Activated CD8-positive, alpha-beta memory T cell treated with anti-CD3 and anti-CD28 coated beads, Interleukin-2, amount 50 U/mL, for 24 hours (primary cell): Measurements from ENCODE around the gene CAPZB.
A peak's percentile ranks its signal among the peaks of the same experiment; 100 is the strongest.

Source experiments
- DNase-seq: peaks from one replicate; pipeline ENCODE4 v3.0.0-alpha.2; 2020; ENCODE audit errors: extremely low read depth

Gene CAPZB

DNA sequence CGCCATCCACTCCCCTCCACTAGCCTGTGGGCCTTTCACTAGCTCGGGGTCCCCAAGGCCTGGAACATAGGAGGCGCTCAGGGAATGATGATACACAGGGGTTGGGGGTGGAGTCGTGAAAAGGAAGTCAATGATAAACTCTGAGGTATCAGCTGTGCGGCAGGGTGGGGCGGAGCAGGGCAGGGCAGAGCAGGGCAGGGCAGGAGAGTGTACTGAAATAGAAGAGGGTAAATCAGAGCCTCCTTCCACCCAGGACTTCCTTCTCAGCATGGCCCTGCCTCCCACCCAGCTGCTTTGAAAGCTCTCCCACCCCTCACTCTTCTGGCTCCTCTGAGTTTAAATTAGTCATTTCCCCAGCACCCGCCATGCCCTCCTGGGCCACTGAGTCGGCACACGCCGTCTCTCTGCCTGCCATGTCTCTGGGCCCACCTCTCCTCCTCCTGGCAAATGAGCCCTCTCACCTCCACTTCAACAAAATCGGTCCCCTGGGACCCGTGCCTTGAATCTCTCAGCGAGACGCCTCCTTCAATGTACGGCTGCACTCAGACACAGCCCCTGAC, 16.9 kb downstream of the CAPZB start:
- DNase-seq: peak; percentile 46

DNA sequence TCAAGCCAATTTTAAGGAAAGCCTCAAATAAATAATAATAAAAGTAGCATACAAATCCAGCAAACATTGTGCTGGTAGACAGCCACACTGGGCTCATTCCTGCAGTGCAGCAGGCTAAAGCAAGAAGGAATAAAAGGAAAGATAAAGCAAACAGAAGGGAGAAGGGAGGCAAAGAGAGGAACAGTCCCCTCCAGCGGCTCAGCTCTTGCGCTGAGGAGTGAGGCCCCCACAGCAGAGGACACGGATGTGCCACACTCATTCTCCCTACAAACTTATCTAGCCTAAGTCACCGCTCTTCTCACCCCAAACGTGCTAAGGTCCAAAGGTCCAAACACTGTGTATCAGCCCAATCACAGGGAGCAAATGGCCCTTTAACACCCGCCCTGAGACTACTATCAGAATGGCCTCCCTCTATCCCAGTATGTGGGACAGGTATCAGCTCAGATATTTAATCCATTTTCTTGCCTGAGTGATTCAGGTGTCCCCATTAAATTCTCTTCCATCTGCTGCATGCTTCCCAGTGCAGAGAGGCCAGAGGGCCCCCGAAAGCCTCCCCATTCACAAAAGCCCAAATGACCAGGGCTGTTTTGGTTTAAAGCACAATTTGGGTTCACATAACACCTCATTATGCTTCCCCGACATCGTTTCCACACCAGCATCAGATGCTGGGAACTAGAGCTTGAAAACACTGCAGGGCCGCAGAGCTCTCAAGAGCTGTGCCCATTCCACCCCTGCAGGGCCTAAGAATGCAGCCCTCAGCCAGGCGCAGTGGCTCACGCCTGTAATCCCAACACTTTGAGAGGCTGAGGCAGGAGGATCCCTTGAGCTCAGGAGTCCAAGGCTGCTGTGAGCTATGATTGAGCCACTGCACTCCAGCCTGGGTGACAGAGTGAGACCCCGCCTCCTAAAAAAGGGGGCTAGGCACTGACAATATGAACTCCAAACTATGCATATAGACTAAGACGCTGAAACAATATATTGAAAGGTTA, 17.8 kb downstream of the CAPZB start:
- DNase-seq: no peak

DNA sequence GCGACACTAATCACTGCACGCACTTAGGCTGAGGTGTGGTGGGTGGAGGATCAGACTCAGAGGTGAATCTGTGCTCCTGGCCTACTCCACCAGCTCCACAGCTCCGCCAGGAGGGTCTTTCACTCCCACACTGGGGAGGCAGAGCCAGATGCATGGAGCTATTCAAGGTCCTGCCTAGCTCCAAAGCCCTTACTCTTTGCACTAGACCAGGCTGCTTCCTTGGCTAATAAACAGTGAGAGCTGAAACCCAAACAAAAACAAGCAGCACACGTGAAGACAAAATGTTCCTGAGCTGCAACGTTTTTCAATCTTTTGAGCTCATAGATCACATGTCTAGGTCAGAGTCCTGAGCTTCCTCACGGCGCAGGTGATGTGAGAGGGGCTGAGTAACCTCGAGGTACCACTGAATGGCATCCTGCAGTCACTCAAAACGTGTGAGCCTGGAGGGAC, 19.2 kb downstream of the CAPZB start:
- DNase-seq: no peak

DNA sequence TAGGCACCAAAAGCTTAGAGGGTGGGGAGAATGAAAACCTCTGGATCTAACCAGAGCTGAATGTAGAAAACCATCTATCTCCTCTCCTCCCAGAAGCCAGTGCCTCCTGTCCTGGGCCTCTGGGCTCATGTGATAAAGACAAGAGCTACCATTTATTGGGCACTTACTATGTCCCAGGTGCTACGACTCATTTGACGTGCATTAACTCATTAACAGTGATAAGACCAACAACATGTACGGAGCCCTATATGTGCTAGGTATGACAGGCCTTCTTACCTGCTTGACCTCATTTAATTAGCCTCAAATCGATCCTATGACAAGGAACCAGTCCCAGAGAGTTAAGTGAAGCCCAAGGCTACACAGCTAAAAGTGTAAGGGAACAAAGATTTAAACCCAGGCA, 19.7 kb downstream of the CAPZB start:
- DNase-seq: no peak

DNA sequence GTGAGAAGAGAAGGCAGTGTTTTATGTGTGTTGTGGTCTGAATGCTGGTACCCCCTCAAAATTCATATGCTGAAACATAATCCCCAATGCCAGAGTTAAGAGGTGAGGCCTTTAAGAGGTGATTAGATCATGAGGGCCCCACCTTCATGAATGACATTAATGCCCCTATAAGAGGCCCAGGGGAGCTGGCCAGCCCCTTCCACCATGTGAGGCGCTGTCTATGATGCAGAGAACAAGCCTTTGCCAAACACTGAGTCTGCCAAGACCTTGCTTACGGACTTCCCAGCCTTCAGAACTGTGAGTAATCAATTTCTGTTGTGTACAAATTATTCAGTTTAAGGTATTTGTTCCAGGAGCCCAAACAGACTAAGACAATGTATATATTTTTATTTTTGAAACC, 20.2 kb downstream of the CAPZB start:
- DNase-seq: no peak

DNA sequence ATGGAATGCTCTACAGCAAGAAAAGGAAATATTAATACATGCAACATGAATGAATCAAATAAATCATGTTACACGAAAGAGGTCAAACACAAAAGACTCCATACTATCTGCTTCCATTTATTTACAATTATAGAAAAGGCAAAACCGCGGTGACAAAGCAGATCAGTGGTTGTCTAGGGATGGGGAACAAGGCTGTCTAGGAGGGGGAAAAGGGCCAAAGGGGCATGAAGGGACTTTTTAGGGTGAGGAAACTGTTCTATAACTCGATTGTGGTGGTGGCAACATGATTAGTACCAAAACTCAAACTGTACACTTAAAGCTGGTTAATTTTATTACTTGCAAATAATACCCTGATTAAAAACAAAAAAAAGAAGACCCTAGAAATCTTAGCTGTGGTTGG, 20.6 kb downstream of the CAPZB start:
- DNase-seq: no peak

GRCh38 chr1:19463504-19463803, 21.9 kb downstream of the CAPZB start:
- no peak for DNase-seq

GRCh38 chr1:19462781-19463503, 22.4 kb downstream of the CAPZB start:
- DNase-seq: no peak

DNA sequence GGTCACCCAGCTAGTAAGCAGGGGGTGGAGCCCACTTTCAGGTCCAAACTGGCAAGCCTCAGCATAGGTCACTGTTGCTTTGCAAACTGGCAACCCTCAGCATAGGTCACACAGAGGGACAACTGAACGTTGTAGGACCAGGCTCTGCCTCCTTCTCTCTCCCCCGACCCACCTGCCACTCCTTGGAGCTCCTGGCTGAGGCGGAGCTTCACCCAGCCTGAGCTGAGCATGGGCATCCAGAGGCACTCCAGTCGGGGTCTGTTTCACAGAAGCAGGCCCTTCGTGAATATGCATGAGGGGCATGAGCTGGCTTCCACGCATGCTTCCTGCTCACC, 24.2 kb downstream of the CAPZB start:
- DNase-seq: no peak

DNA sequence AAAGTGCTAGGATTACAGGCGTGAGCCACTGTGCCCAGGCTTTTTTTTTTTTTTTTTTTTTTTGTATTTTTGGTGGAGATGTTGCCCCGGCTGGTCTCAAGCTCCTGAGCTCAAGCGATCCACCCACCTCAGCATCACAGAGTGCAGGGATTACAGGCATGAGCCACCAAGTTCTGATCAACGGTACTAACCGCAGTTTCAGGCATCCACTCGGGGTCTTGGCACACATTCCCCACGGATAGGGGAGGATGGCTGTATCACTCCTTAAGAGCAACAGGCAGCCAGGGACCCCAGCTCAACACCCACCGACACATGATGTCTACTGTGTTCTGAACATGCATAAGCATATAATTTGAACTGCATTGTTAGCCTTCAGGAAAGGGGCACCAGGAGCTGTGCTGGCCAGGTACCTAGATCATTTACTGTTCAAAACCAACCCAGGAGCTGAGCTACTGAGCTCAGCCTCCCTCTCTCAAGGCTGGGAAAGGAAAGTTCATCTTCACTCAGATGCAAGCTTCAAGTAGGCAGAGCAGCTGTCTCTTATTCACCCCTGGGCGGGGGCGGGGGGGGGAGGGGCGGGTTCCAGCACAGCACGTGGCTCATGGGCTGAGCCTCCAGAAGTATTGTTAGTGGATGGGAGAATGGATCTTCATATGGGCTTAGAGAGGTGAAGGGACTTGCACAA, 24.7 kb downstream of the CAPZB start:
- no peak for DNase-seq

- no peak for DNase-seq
Observed at GRCh38 chr1:19458815-19459417, 26.4 kb downstream of the CAPZB start.

DNA sequence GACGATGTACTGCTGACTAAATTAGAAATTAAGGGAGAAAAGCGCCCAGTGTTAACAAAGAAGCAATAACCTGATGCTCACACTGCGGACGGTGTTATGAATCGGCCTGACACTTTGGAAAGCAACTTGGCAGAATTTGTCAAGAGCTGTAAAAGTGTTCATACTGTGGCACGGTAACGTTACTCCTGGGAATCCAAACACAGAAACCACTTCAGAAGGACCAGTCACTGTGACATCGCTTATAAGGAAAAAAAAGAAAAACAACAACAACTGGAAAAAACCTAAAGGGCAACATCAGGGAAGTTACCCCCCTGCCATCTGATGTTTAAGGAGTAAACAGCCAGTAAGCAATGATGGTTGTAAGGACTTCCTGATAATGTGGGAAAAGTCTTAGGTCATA, 27.7 kb downstream of the CAPZB start:
- DNase-seq: no peak

DNA sequence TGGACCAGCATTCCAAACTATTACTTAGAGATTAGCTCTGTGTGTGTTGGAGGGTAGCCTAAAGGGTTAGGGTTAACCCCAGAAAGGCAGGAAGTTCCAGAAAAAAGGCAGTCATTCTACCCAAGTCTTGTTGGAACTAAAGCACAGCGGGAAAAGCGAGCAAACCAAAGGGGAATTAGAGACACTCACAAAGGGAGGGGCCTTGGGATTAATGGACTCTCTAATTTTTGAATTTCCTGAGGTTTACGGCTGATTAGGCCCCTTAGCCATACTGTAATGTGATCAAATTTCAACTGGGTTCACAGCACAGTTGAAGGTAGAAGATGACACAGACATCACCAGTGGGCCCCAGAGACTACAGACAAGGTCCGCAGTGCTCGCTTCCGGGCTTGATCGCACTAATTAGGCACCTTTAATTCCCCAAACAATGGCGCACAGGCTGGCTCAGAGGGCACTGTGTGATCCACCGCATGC, 28.3 kb downstream of the CAPZB start:
- no peak for DNase-seq

DNA sequence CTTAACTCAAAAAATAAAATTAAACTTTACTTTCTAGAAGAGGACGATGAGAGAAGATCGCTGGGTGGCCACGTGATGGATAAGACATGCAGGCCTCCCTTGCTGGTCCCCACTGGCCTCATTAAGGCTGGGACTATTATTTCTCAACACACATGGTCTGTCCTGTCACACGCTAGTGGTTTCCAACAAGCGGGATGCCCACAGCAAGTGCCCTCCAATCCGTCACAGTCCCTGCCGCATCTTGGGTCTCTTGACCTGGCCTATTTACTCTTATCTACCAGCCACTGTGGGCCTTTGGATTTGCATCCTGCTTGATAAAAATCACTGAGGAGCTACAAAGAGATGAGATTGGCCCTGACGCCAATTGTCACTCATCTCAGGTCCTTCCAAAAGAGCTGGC, 30.0 kb downstream of the CAPZB start:
- DNase-seq: no peak

- DNase-seq: no peak
Observed at GRCh38 chr1:19454265-19455146, 30.8 kb downstream of the CAPZB start.

GRCh38 chr1:19453741-19454201, 31.6 kb downstream of the CAPZB start:
- no peak for DNase-seq

GRCh38 chr1:19452221-19452663, 33.1 kb downstream of the CAPZB start:
- no peak for DNase-seq

DNA sequence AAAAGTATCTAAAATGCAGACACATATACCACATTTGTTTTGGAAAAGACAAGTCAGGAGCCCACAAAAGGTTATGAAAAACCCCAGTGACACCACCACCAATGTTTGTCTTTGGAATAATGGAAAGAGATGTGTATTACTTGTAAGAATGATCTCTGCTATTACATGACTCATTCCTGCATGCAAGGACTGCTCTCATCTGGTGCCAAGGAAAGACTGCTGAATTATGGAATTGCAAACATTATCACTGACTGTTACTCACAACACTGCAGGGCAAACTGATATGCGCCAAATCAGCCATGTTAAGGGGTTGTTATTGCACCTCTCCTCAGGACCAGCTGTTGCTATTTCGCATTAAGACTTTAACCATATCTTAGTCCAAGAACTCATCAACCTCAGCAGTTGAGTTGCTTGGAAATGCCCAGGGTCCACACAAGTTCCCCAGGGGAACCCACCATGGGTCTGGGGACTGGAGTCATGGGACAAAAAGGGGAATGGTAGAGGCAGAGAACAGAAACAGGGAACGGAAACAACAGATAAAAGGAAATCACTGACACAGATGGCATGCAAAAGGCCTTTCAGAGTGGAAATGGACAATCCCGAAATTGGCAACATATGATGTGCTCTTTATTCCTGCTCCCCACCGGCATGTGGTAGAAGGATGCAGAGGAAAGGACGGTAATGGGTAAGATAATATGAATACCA, 34.4 kb downstream of the CAPZB start:
- no peak for DNase-seq

GRCh38 chr1:19449454-19450228, 35.7 kb downstream of the CAPZB start:
- no peak for DNase-seq
